ENCODE results near the gene MAPK9.

MAPK9 gene

DNA sequence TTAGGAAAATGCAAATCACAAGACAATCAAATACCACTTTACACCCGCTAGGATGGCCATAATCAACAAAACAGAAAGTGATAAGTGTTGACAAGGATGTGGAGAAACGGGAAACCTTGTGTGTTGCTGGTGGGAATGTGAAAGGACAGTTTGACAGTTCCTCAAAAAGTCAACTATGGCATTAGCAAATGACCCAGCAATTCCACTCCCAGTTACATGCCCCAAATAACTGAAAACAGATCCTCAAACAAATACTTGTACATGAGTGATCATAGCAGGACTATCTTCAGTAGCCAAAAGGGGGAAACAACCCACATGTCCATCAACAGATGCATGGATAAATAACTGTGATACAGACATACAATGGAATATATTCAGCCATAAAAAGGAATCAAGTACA is 104.1 kb downstream of the MAPK9 start:
- Histone ChIP-seq H3K36me3 (ENCODE audit: control insufficient read depth, insufficient read depth, low read length) (no peaks in the 10 kb centered on the region), H3K9me3 (ENCODE audit: control insufficient read depth, low read length) (no peaks in the 10 kb centered on the region)

More for the DNA sequence above, 104.1 kb downstream of the MAPK9 start:
- Histone ChIP-seq H3K4me3 (ENCODE audit: extremely low read depth, insufficient read depth, low read length, poor library complexity, severe bottlenecking) (no peak overlapping the region), H3K4me1 (ENCODE audit: control insufficient read depth, insufficient read depth, low read length, poor library complexity, severe bottlenecking) (no peaks in the 10 kb centered on the region), H3K27ac (ENCODE audit: low read depth, low read length, severe bottlenecking) (no peak overlapping the region)
- WGBS, 2 experiments (ENCODE audit: insufficient coverage in 2 of 2): no CpG with 5 or more reads among the region's 2 CpGs
